HL-60 (cell line): Measurements from ENCODE around the gene EPHA6.
"Not testable (repeated sequence)": the region's sequence is repeated elsewhere in the genome, so short reads cannot be mapped to it uniquely, and the experiment has no call there.

Experiments
- CTCF ChIP-seq: IDR thresholded peaks from one replicate; pipeline ENCODE4 v1.5.1; 2011; ENCODE audit warnings: low read length, control low read depth, inconsistent platforms; ENCODE audit not compliant: insufficient read depth
- GABPA ChIP-seq: IDR thresholded peaks from 2 replicates; pipeline ENCODE4 v1.6.1; 2012; ENCODE audit warnings: low read depth
- POLR2AphosphoS5 ChIP-seq: IDR thresholded peaks from 2 replicates; pipeline ENCODE4 v1.6.1; 2012; ENCODE audit warnings: low read depth
- SPI1 ChIP-seq: IDR thresholded peaks from 2 replicates; pipeline ENCODE4 v1.6.1; 2012; ENCODE audit warnings: low read depth, mild to moderate bottlenecking, borderline replicate concordance
- TF ChIP-seq, protein P1 (sequence below): IDR thresholded peaks from 2 replicates; pipeline ENCODE4 v1.6.1; 2012; ENCODE audit warnings: low read depth; ENCODE audit not compliant: insufficient replicate concordance

- not testable (repeated sequence) for TF ChIP-seq POLR2AphosphoS5, CTCF, GABPA, SPI1
- TF ChIP-seq, protein P1, sequence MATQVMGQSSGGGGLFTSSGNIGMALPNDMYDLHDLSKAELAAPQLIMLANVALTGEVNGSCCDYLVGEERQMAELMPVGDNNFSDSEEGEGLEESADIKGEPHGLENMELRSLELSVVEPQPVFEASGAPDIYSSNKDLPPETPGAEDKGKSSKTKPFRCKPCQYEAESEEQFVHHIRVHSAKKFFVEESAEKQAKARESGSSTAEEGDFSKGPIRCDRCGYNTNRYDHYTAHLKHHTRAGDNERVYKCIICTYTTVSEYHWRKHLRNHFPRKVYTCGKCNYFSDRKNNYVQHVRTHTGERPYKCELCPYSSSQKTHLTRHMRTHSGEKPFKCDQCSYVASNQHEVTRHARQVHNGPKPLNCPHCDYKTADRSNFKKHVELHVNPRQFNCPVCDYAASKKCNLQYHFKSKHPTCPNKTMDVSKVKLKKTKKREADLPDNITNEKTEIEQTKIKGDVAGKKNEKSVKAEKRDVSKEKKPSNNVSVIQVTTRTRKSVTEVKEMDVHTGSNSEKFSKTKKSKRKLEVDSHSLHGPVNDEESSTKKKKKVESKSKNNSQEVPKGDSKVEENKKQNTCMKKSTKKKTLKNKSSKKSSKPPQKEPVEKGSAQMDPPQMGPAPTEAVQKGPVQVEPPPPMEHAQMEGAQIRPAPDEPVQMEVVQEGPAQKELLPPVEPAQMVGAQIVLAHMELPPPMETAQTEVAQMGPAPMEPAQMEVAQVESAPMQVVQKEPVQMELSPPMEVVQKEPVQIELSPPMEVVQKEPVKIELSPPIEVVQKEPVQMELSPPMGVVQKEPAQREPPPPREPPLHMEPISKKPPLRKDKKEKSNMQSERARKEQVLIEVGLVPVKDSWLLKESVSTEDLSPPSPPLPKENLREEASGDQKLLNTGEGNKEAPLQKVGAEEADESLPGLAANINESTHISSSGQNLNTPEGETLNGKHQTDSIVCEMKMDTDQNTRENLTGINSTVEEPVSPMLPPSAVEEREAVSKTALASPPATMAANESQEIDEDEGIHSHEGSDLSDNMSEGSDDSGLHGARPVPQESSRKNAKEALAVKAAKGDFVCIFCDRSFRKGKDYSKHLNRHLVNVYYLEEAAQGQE, result not testable (repeated sequence)
Observed at GRCh38 chr3:97276879-97277550, 462.6 kb downstream of the EPHA6 start.
